Measurements from ENCODE around the gene TDRD12. TPM values are rescaled to one million over a fixed set of nuclear protein-coding genes. Genes with fewer than 3 reads are reported as not detected.

TDRD12 gene
- total and polyA plus RNA-seq, 12 donors: 0.06 to 0.47 (median 0.12) TPM; not detected in 6

DNA sequence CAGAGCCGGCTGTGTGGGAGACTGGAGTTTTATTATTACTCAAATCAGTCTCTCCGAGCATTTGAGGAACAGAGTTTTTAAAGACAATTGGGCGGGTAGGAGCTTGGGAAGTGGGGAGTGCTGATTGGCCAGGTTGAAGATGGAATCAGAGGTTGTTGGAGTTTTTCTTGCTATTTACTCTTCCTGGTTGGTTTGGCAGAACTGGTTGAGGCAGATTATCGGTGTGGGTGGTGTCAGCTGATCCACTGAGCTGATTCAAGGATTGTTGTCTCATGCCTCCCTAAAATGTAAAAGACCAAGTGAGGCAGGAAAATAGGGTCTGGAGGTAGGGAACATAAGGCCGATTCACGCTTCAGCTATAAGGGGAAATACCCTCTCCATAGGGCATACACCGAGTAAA lies 1.3 kb upstream of the TDRD12 start:
- DNase-seq (no peak), ATAC-seq (no peak)
- TF ChIP-seq, protein P1, sequence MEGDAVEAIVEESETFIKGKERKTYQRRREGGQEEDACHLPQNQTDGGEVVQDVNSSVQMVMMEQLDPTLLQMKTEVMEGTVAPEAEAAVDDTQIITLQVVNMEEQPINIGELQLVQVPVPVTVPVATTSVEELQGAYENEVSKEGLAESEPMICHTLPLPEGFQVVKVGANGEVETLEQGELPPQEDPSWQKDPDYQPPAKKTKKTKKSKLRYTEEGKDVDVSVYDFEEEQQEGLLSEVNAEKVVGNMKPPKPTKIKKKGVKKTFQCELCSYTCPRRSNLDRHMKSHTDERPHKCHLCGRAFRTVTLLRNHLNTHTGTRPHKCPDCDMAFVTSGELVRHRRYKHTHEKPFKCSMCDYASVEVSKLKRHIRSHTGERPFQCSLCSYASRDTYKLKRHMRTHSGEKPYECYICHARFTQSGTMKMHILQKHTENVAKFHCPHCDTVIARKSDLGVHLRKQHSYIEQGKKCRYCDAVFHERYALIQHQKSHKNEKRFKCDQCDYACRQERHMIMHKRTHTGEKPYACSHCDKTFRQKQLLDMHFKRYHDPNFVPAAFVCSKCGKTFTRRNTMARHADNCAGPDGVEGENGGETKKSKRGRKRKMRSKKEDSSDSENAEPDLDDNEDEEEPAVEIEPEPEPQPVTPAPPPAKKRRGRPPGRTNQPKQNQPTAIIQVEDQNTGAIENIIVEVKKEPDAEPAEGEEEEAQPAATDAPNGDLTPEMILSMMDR (IDR thresholded peaks at IDR 0.05): no peak
- H3K9me3 ChIP-seq: peaks cover 0 to 5% (median 0%) of the 10 kb centered on the region in 11 donors
- H3K36me3 ChIP-seq: peaks cover 0 to 24% (median 0%) of the 10 kb centered on the region in 9 donors
- intact Hi-C loops (cut with DNase I): no loop called here
- H3K4me3 ChIP-seq: no peak overlapping the region
- H3K4me1 ChIP-seq: no peaks in the 10 kb centered on the region
- WGBS, 2 donors: 93 to 94% methylated on average over 7 of the region's 7 CpGs
- no peak overlapping the region for H3K27ac ChIP-seq
- no peaks in the 10 kb centered on the region for H3K27me3 ChIP-seq

DNA sequence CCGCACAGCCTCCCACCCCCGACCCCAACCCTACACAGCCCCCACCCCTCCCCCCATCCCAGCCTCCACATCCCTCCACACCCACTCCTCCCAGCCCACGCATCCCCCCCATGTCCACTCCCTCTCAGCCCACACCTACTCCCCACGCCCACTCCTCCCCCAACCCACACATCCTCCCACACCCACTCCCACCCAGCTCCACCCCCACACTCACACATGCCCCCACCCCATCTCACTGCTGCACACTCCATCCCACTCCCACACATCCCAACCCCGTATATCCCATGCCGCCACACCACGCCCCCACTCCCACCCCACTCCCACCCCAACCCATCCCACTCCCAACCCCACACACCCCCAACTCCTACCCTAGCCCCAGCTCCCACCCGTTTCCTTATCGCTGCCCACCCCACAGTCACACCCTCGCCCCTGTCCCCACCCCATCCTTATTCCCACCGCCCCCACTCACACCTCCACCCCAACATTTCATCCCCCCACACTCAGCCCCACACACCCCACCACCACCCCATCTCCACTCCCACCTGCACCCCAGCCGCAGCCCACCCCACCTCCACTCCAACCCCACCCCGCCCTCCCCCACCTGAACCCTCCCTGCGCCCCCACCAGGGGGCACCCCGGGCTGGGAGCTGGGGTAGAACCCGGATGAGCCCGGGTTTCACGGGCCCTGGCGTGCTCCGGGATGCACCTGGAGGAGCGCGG lies 809 bp downstream of the TDRD12 start:
- peaks cover 0 to 5% (median 0%) of the 10 kb centered on the region in 11 donors for H3K9me3 ChIP-seq
- no peak for ATAC-seq
- WGBS, 2 donors: 95 to 97% methylated on average over 20 to 22 of the region's 22 CpGs

DNA sequence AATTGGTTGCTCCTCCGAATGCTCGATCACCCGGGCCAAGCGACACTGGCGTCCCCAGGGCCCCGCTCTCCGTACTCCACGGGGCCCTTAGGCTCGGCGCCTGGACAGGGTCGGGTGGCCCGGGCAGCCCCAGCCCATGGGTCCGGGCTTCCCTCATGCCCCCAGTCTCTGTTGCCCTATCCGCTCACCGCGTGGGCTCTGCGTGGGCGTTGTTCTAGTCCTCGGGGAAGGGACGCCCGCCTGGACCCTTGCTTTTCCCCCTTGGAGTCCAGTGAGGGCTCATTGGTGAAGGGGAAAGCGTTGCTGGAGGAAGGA lies 1.3 kb downstream of the TDRD12 start:
- 96 to 98% methylated on average over 22 of the region's 22 CpGs for WGBS, 2 donors
- intact Hi-C loops (cut with DNase I): no loop called here
- TF ChIP-seq, protein P1 (IDR thresholded peaks at IDR 0.05): no peak
- H3K27me3 ChIP-seq: no peaks in the 10 kb centered on the region
- no peak overlapping the region for H3K27ac ChIP-seq
- no peak overlapping the region for H3K4me3 ChIP-seq
- no peak for ATAC-seq
- no peak for DNase-seq
- no peaks in the 10 kb centered on the region for H3K4me1 ChIP-seq
- H3K36me3 ChIP-seq: peaks cover 0 to 7% (median 0%) of the 10 kb centered on the region in 9 donors
- H3K9me3 ChIP-seq: peaks cover 0 to 10% (median 0%) of the 10 kb centered on the region in 11 donors

More for the DNA sequence above, 809 bp downstream of the TDRD12 start:
- H3K4me3 ChIP-seq: no peak overlapping the region
- DNase-seq: no peak
- no peak overlapping the region for H3K27ac ChIP-seq
- H3K36me3 ChIP-seq: peaks cover 0 to 7% (median 0%) of the 10 kb centered on the region in 9 donors
- H3K27me3 ChIP-seq: no peaks in the 10 kb centered on the region
- H3K4me1 ChIP-seq: no peaks in the 10 kb centered on the region
- intact Hi-C loops (cut with DNase I): no loop called here
- TF ChIP-seq, protein P1 (IDR thresholded peaks at IDR 0.05): no peak

DNA sequence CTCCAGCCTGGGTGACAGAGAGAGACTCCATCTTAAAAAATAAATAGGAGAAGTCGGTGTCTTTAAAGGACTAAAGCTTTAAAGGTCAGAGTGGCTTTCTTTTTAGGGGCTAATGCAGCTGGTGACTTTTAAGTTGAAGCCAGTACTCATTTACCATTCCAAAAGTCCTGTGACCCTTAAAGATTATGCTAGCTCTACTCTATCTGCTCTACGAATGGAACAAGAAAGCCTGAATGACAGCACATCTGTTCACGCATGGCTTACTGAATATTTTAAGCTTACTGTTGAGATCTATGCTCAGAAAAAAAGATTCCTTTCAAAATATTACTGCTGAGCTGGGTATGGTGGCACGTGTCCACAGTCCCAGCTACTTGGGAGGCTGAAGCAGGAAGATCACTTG lies 16.4 kb downstream of the TDRD12 start:
- intact Hi-C loops (cut with DNase I): no loop called here
- TF ChIP-seq, protein P1 (IDR thresholded peaks at IDR 0.05): no peak
- Histone ChIP-seq H3K27me3 (peaks cover 0 to 7% (median 0%) of the 10 kb centered on the region in 7 donors), H3K4me3 (no peak overlapping the region), H3K4me1 (no peaks in the 10 kb centered on the region), H3K27ac (no peak overlapping the region), H3K36me3 (no peaks in the 10 kb centered on the region), H3K9me3 (no peaks in the 10 kb centered on the region)
- WGBS, 2 donors: 65 to 67% methylated on average over 4 of the region's 4 CpGs
- DNase-seq: no peak
- ATAC-seq: no peak

Data from heart right ventricle (tissue), 16 donors.